ENCODE results near the gene AARS2.

AARS2 gene

GRCh38 chr6:44298864-44299263, 14.3 kb downstream of the AARS2 start:
- DNase-seq: no peak

- no peak for DNase-seq
Observed at GRCh38 chr6:44298055-44298803, 14.9 kb downstream of the AARS2 start.

- DNase-seq: no peak
Observed at GRCh38 chr6:44297063-44298038, 15.8 kb downstream of the AARS2 start.

- peak in 1 of 2 experiments; percentile 14 for DNase-seq
Observed at GRCh38 chr6:44294832-44295791, 18.0 kb downstream of the AARS2 start.

- no peak for DNase-seq
Observed at GRCh38 chr6:44292661-44293365, 20.3 kb downstream of the AARS2 start.

- DNase-seq: no peak
Observed at GRCh38 chr6:44291841-44292240, 21.3 kb downstream of the AARS2 start.

- peak; percentile 84 to 98 for DNase-seq
Observed at GRCh38 chr6:44289726-44290260, 23.4 kb downstream of the AARS2 start.

- no peak for DNase-seq
Observed at GRCh38 chr6:44286747-44287146, 26.4 kb downstream of the AARS2 start.

- DNase-seq: no peak
Observed at GRCh38 chr6:44286285-44286565, 26.9 kb downstream of the AARS2 start.

GRCh38 chr6:44285552-44286284, 27.4 kb downstream of the AARS2 start:
- no peak for DNase-seq

- peak in 1 of 2 experiments; percentile 62 for DNase-seq
Observed at GRCh38 chr6:44284867-44285266, 28.3 kb downstream of the AARS2 start.

- peak; percentile 97 to 99 for DNase-seq
Observed at GRCh38 chr6:44284121-44284520, 29.0 kb downstream of the AARS2 start.

- DNase-seq: no peak
Observed at GRCh38 chr6:44278774-44279697, 34.1 kb downstream of the AARS2 start.

- peak; percentile 66 to 79 for DNase-seq
Observed at GRCh38 chr6:44278315-44278714, 34.8 kb downstream of the AARS2 start.

GRCh38 chr6:44277763-44278162, 35.4 kb downstream of the AARS2 start:
- no peak for DNase-seq

- peak; percentile 40 to 68 for DNase-seq
Observed at GRCh38 chr6:44276667-44277640, 36.2 kb downstream of the AARS2 start.

GRCh38 chr6:44275749-44276648, 37.1 kb downstream of the AARS2 start:
- no peak for DNase-seq

Data from cerebellar nuclear complex (tissue), 1 donor.